ENCODE measurements around the gene PRTN3. TPM values are rescaled to one million over a fixed set of nuclear protein-coding genes. Genes with fewer than 3 reads are reported as not detected.

The PRTN3 gene
- total and polyA plus RNA-seq, 4 donors: 0.17 to 225 (median 1.7) TPM

- TF ChIP-seq REST (IDR thresholded peaks at IDR 0.05) (no peak), HNF4A (conservative IDR thresholded peaks at IDR 0.05) (no peak), FOXA2 (IDR thresholded peaks at IDR 0.05) (no peak), RAD21 (IDR thresholded peaks at IDR 0.05) (no peak), FOXA1 (IDR thresholded peaks at IDR 0.05) (no peak), EGR1 (IDR thresholded peaks at IDR 0.05; ENCODE audit: low read depth in 2 of 2) (no peak), SP1 (IDR thresholded peaks at IDR 0.05) (no peak)
Observed at GRCh38 chr19:821825-822503, 18.8 kb upstream of the PRTN3 start, which contains the start of gene PLPPR3 (continued).

GRCh38 chr19:823565-824121, 17.2 kb upstream of the PRTN3 start:
- Histone ChIP-seq H3K36me3 (ENCODE audit: control insufficient read depth in 4 of 4, insufficient read depth in 3 of 4, low read depth in 1 of 4, low read length in 3 of 4) (no peaks in the 10 kb centered on the region), H3K4me3 (ENCODE audit: low read depth in 1 of 3, low read length in 3 of 3) (no peak overlapping the region), H3K27ac (ENCODE audit: low read depth in 1 of 2, low read length in 2 of 2) (no peak overlapping the region), H3K27me3 (ENCODE audit: control insufficient read depth in 4 of 4, insufficient read depth in 4 of 4, low read length in 3 of 4) (peaks cover 0 to 6% (median 1%) of the 10 kb centered on the region in 4 donors), H3K9me3 (ENCODE audit: control insufficient read depth in 4 of 4, low read length in 3 of 4) (no peaks in the 10 kb centered on the region), H3K9ac (ENCODE audit: low read depth in 1 of 2, low read length in 2 of 2) (no peak overlapping the region), H3K4me1 (ENCODE audit: control insufficient read depth in 4 of 4, insufficient read depth in 4 of 4, low read length in 3 of 4) (peaks cover 0 to 8% (median 0%) of the 10 kb centered on the region in 4 donors)
- TF ChIP-seq, protein P1, sequence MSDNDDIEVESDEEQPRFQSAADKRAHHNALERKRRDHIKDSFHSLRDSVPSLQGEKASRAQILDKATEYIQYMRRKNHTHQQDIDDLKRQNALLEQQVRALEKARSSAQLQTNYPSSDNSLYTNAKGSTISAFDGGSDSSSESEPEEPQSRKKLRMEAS (IDR thresholded peaks at IDR 0.05): no peak
- TF ChIP-seq TAF1 (conservative IDR thresholded peaks at IDR 0.05) (no peak), ATF3 (IDR thresholded peaks at IDR 0.05) (no peak), YY1 (IDR thresholded peaks at IDR 0.05) (no peak), HNF4G (IDR thresholded peaks at IDR 0.05) (no peak), NR2F2 (IDR thresholded peaks at IDR 0.05) (no peak), RAD21 (IDR thresholded peaks at IDR 0.05) (no peak), GABPA (IDR thresholded peaks at IDR 0.05 in 1 of 2, conservative IDR thresholded peaks at IDR 0.05 in 1 of 2) (no peak), HNF4A (conservative IDR thresholded peaks at IDR 0.05) (no peak), SP1 (IDR thresholded peaks at IDR 0.05) (no peak), FOXA2 (IDR thresholded peaks at IDR 0.05) (no peak), RXRA (IDR thresholded peaks at IDR 0.05) (no peak), REST (IDR thresholded peaks at IDR 0.05) (no peak)
- TF ChIP-seq, protein P2, sequence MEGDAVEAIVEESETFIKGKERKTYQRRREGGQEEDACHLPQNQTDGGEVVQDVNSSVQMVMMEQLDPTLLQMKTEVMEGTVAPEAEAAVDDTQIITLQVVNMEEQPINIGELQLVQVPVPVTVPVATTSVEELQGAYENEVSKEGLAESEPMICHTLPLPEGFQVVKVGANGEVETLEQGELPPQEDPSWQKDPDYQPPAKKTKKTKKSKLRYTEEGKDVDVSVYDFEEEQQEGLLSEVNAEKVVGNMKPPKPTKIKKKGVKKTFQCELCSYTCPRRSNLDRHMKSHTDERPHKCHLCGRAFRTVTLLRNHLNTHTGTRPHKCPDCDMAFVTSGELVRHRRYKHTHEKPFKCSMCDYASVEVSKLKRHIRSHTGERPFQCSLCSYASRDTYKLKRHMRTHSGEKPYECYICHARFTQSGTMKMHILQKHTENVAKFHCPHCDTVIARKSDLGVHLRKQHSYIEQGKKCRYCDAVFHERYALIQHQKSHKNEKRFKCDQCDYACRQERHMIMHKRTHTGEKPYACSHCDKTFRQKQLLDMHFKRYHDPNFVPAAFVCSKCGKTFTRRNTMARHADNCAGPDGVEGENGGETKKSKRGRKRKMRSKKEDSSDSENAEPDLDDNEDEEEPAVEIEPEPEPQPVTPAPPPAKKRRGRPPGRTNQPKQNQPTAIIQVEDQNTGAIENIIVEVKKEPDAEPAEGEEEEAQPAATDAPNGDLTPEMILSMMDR (IDR thresholded peaks at IDR 0.05; ENCODE audit: low read depth, low read length, missing input control): no peak
- 32% methylated on average over 12 of the region's 12 CpGs for WGBS
- DNase-seq (ENCODE audit: low spot score): no peak

All from liver (tissue), 9 donors.